H9 (cell line): Measurements from ENCODE around the gene CCNJL. TPM values are rescaled to one million over a fixed set of nuclear protein-coding genes. Genes with fewer than 3 reads are reported as not detected.

Experiments
- DNase-seq: peaks from one replicate; pipeline ENCODE4 v3.0.0-alpha.2; 2017
- H2AFZ ChIP-seq: one replicate; pipeline ENCODE4 v1.6.1; 2013; ENCODE audit warnings: mild to moderate bottlenecking, low read length, control low read depth, moderate library complexity
- H2AK5ac ChIP-seq: 2 replicates; pipeline ENCODE4 v1.6.1; 2013; ENCODE audit warnings: low read length, control low read depth, mixed read lengths; ENCODE audit not compliant: insufficient read length
- H2BK120ac ChIP-seq: one replicate; pipeline ENCODE4 v1.6.1; 2013; ENCODE audit warnings: low read depth, mild to moderate bottlenecking, low read length, control low read depth, inconsistent platforms; ENCODE audit not compliant: poor library complexity, severe bottlenecking
- H2BK12ac ChIP-seq: 2 replicates; pipeline ENCODE4 v1.6.1; 2013; ENCODE audit warnings: low read length, control low read depth, mixed read lengths, low read depth; ENCODE audit not compliant: insufficient read length
- H2BK15ac ChIP-seq: 2 replicates; pipeline ENCODE4 v1.6.1; 2013; ENCODE audit warnings: low read depth, low read length, control low read depth
- H2BK20ac ChIP-seq: one replicate; pipeline ENCODE4 v1.6.1; 2013; ENCODE audit warnings: low read depth, mild to moderate bottlenecking, low read length, control low read depth, inconsistent platforms; ENCODE audit not compliant: poor library complexity, severe bottlenecking
- H2BK5ac ChIP-seq: 2 replicates; pipeline ENCODE4 v1.6.1; 2013; ENCODE audit warnings: low read length, control low read depth, mixed read lengths; ENCODE audit not compliant: insufficient read length
- H3K14ac ChIP-seq: 2 replicates; pipeline ENCODE4 v1.6.1; 2013; ENCODE audit warnings: low read length, control low read depth; ENCODE audit not compliant: insufficient read depth
- H3K18ac ChIP-seq: 2 replicates; pipeline ENCODE4 v1.6.1; 2013; ENCODE audit warnings: low read depth, mild to moderate bottlenecking, mixed read lengths, low read length, control low read depth; ENCODE audit not compliant: insufficient read length
- H3K23ac ChIP-seq: 2 replicates; pipeline ENCODE4 v1.6.1; 2013; ENCODE audit warnings: low read length, control low read depth, mixed read lengths, low read depth; ENCODE audit not compliant: insufficient read length
- H3K23me2 ChIP-seq: 2 replicates; pipeline ENCODE4 v1.6.1; 2013; ENCODE audit warnings: low read depth, mild to moderate bottlenecking, mixed read lengths, low read length, control low read depth; ENCODE audit not compliant: insufficient read length, poor library complexity, severe bottlenecking
- H3K27ac ChIP-seq: 2 replicates; pipeline ENCODE4 v1.5.1; 2013; ENCODE audit warnings: low read length, control low read depth, mixed read lengths, low read depth; ENCODE audit not compliant: insufficient read length
- H3K27me3 ChIP-seq: 2 replicates; pipeline ENCODE4 v1.6.1; 2013; ENCODE audit warnings: low read length, control low read depth, inconsistent platforms; ENCODE audit not compliant: insufficient read depth
- H3K4ac ChIP-seq: 2 replicates; pipeline ENCODE4 v1.6.1; 2013; ENCODE audit warnings: low read depth, mild to moderate bottlenecking, control low read depth, inconsistent platforms, low read length, moderate library complexity
- H3K4me1 ChIP-seq: 2 replicates; pipeline ENCODE4 v1.6.1; 2013; ENCODE audit warnings: low read length, control low read depth, inconsistent platforms; ENCODE audit not compliant: insufficient read depth
- H3K4me2 ChIP-seq: 2 replicates; pipeline ENCODE4 v1.6.1; 2013; ENCODE audit warnings: low read length, control low read depth, mixed read lengths; ENCODE audit not compliant: insufficient read length, insufficient read depth
- H3K56ac ChIP-seq: 2 replicates; pipeline ENCODE4 v1.6.1; 2013; ENCODE audit warnings: low read depth, mild to moderate bottlenecking, mixed read lengths, low read length, control low read depth; ENCODE audit not compliant: insufficient read length
- H3K79me1 ChIP-seq: 2 replicates; pipeline ENCODE4 v1.6.1; 2013; ENCODE audit warnings: low read depth, mild to moderate bottlenecking, moderate library complexity, low read length, control low read depth, inconsistent platforms; ENCODE audit not compliant: insufficient read depth, poor library complexity, severe bottlenecking
- H3K79me2 ChIP-seq: 2 replicates; pipeline ENCODE4 v1.6.1; 2013; ENCODE audit warnings: low read length, control low read depth, inconsistent platforms; ENCODE audit not compliant: insufficient read depth
- H3K9ac ChIP-seq: 2 replicates; pipeline ENCODE4 v1.6.1; 2013; ENCODE audit warnings: low read length, control low read depth, mixed read lengths; ENCODE audit not compliant: insufficient read length; ENCODE audit errors: extremely low read depth
- H3K9me3 ChIP-seq: one replicate; pipeline ENCODE4 v1.6.1; 2013; ENCODE audit warnings: low read depth, low read length, inconsistent platforms; ENCODE audit not compliant: control insufficient read depth
- H3T11ph ChIP-seq: one replicate; pipeline ENCODE4 v1.6.1; 2013; ENCODE audit warnings: mild to moderate bottlenecking, low read length, control low read depth, inconsistent platforms
- H4K20me1 ChIP-seq: one replicate; pipeline ENCODE4 v1.6.1; 2013; ENCODE audit not compliant: control insufficient read depth, insufficient read length, insufficient read depth
- H4K5ac ChIP-seq: 2 replicates; pipeline ENCODE4 v1.6.1; 2013; ENCODE audit warnings: low read depth, mild to moderate bottlenecking, mixed read lengths, low read length, control low read depth; ENCODE audit not compliant: insufficient read length
- H4K8ac ChIP-seq: replicated peaks from 2 replicates; pipeline ENCODE4 v1.6.1; 2013; ENCODE audit warnings: low read length, control low read depth, mixed read lengths, low read depth; ENCODE audit not compliant: insufficient read length
- H4K91ac ChIP-seq: 2 replicates; pipeline ENCODE4 v1.6.1; 2013; ENCODE audit warnings: low read depth, mild to moderate bottlenecking, moderate library complexity, mixed read lengths, low read length, control low read depth; ENCODE audit not compliant: insufficient read length
- H3K27ac Mint-ChIP-seq, 3 experiments: 2 replicates in 2 of 3; 3 replicates in 1 of 3; pipeline ENCODE4 v1.8.0; 2020 to 2021; ENCODE audit warnings: mixed read lengths in 3 of 3, mild to moderate bottlenecking in 1 of 3, moderate library complexity in 1 of 3
- H3K27me3 Mint-ChIP-seq: 2 replicates; pipeline ENCODE4 v1.8.0; 2021; ENCODE audit warnings: low read depth, mild to moderate bottlenecking, moderate library complexity, mixed read lengths
- H3K36me3 Mint-ChIP-seq, 3 experiments: 2 replicates in 2 of 3; 3 replicates in 1 of 3; pipeline ENCODE4 v1.8.0; 2020 to 2021; ENCODE audit warnings: low read depth in 3 of 3, mixed read lengths in 3 of 3; ENCODE audit not compliant: insufficient read depth in 1 of 3
- H3K4me1 Mint-ChIP-seq, 2 experiments: 2 replicates each; pipeline ENCODE4 v1.8.0; 2020; ENCODE audit warnings: mixed read lengths in 2 of 2
- H3K4me3 Mint-ChIP-seq, 2 experiments: 2 replicates in 1 of 2; 3 replicates in 1 of 2; pipeline ENCODE4 v1.8.0; 2020 to 2021; ENCODE audit warnings: mild to moderate bottlenecking in 2 of 2, mixed read lengths in 2 of 2, moderate library complexity in 1 of 2
- H3K9me3 Mint-ChIP-seq, 2 experiments: 2 replicates in 1 of 2; 3 replicates in 1 of 2; pipeline ENCODE4 v1.8.0; 2020; ENCODE audit warnings: mild to moderate bottlenecking in 2 of 2, mixed read lengths in 2 of 2, moderate library complexity in 1 of 2
- CTCF ChIP-seq: fragments of 200-600 bp; sonication (generic); conservative IDR thresholded peaks from 3 replicates; pipeline ENCODE4 v1.8.0; 2021; ENCODE audit warnings: antibody characterized with exemption, mild to moderate bottlenecking
- WGBS: extraction: QIAGEN DNeasy Blood & Tissue Kit; methylation state at CpG from one replicate; pipeline ENCODE4 v1.1.7; 2013; ENCODE audit warnings: missing lambda C conversion rate, low lambda C conversion rate, mixed read lengths; ENCODE audit not compliant: insufficient read length; ENCODE audit errors: extremely low coverage; 5-methylcytosine and 5-hydroxymethylcytosine counted together
- total RNA-seq: library from RNA; stranded (reverse); gene quantifications from 2 replicates; pipeline ENCODE4 v1.2.1, GENCODE V29; 2021

The CCNJL gene
- total RNA-seq, 1 experiment from 2014 or later: 26.9 TPM

GRCh38 chr5:160298189-160298588 lies 14.2 kb downstream of the CCNJL start:
- no peak overlapping the region for H3K9ac ChIP-seq
- peak overlapping the region in 1 of 3 experiments; percentile 79; a peak in 1 of 7 replicates for H3K27ac Mint-ChIP-seq
- H2BK120ac ChIP-seq: no peak overlapping the region
- H2BK15ac ChIP-seq: no peak overlapping the region
- no peak overlapping the region; the same call in 1 of the 2 replicates for H3K14ac ChIP-seq
- no peak overlapping the region for H4K8ac ChIP-seq
- peaks cover 12% of the 10 kb centered on the region; the same call in 1 of the 2 replicates for H3K79me2 ChIP-seq
- no peak overlapping the region for H3K4ac ChIP-seq
- no peak overlapping the region for H3K18ac ChIP-seq
- peaks cover 4 to 16% (median 12%) of the 10 kb centered on the region in 3 experiments; a peak in 6 of 7 replicates for H3K36me3 Mint-ChIP-seq
- no peaks in the 10 kb centered on the region for H3K9me3 Mint-ChIP-seq
- no peak overlapping the region for H2BK5ac ChIP-seq
- H4K20me1 ChIP-seq: no peaks in the 10 kb centered on the region
- no peaks in the 10 kb centered on the region for H3K9me3 ChIP-seq
- no peak overlapping the region for H2AFZ ChIP-seq
- TF ChIP-seq CTCF: no peak
- no peak overlapping the region for H3K4me3 Mint-ChIP-seq
- H2BK12ac ChIP-seq: no peak overlapping the region
- H3T11ph ChIP-seq: no peak overlapping the region
- H3K27me3 Mint-ChIP-seq: no peaks in the 10 kb centered on the region
- H3K23me2 ChIP-seq: no peaks in the 10 kb centered on the region
- H3K79me1 ChIP-seq: no peaks in the 10 kb centered on the region
- no peak overlapping the region for H2BK20ac ChIP-seq
- H3K27me3 ChIP-seq: no peaks in the 10 kb centered on the region
- H4K91ac ChIP-seq: no peak overlapping the region
- H4K5ac ChIP-seq: no peak overlapping the region
- no CpG with 5 or more reads among the region's 10 CpGs for WGBS
- no peak overlapping the region for H2AK5ac ChIP-seq
- H3K4me1 ChIP-seq: no peaks in the 10 kb centered on the region; the same call in 1 of the 2 replicates
- H3K56ac ChIP-seq: no peak overlapping the region
- no peak overlapping the region for H3K4me2 ChIP-seq
- H3K27ac ChIP-seq: no peak overlapping the region
- H3K4me1 Mint-ChIP-seq: peaks cover 34 to 35% of the 10 kb centered on the region in 2 experiments
- no peak for DNase-seq
- no peak overlapping the region for H3K23ac ChIP-seq
